HG02763 (cell line): ENCODE measurements around the gene ZMIZ1.
A peak's percentile ranks its signal among the peaks of the same experiment; 100 is the strongest.

ENCODE experiments used
- ATAC-seq: cut with Tn5 transposase; IDR thresholded peaks from one replicate; pipeline ENCODE4 v1.9.1; 2021; ENCODE audit warnings: mild to moderate bottlenecking, moderate library complexity; ENCODE audit not compliant: unreplicated experiment

ZMIZ1 gene

GRCh38 chr10:79096514-79096913, 27.7 kb downstream of the ZMIZ1 start:
- ATAC-seq, result no peak

GRCh38 chr10:79097021-79097872, 28.5 kb downstream of the ZMIZ1 start:
- no peak for ATAC-seq

GRCh38 chr10:79098061-79098460, 29.3 kb downstream of the ZMIZ1 start:
- no peak for ATAC-seq

GRCh38 chr10:79098596-79099015, 29.8 kb downstream of the ZMIZ1 start:
- ATAC-seq, result peak; percentile 79

- ATAC-seq, result no peak
These were observed 31.2 kb downstream of the ZMIZ1 start for GRCh38 chr10:79099898-79100448.

GRCh38 chr10:79100771-79101170, 32.0 kb downstream of the ZMIZ1 start:
- no peak for ATAC-seq

- ATAC-seq, result no peak
These were observed 33.1 kb downstream of the ZMIZ1 start for GRCh38 chr10:79101560-79102497.

GRCh38 chr10:79102498-79102874, 33.7 kb downstream of the ZMIZ1 start:
- ATAC-seq, result no peak

GRCh38 chr10:79103129-79103528, 34.4 kb downstream of the ZMIZ1 start:
- ATAC-seq, result no peak

GRCh38 chr10:79103585-79103984, 34.8 kb downstream of the ZMIZ1 start:
- no peak for ATAC-seq

GRCh38 chr10:79105150-79105739, 36.5 kb downstream of the ZMIZ1 start:
- no peak for ATAC-seq

GRCh38 chr10:79105818-79106217, 37.1 kb downstream of the ZMIZ1 start:
- no peak for ATAC-seq

GRCh38 chr10:79106256-79107050, 37.7 kb downstream of the ZMIZ1 start:
- no peak for ATAC-seq

- ATAC-seq, result no peak
These were observed 39.0 kb downstream of the ZMIZ1 start for GRCh38 chr10:79107736-79108264.

- no peak for ATAC-seq
These were observed 40.0 kb downstream of the ZMIZ1 start for GRCh38 chr10:79108728-79109127.

GRCh38 chr10:79111427-79111826, 42.7 kb downstream of the ZMIZ1 start:
- ATAC-seq, result no peak

- ATAC-seq, result no peak
These were observed 43.3 kb downstream of the ZMIZ1 start for GRCh38 chr10:79111846-79112614.

- no peak for ATAC-seq
These were observed 44.2 kb downstream of the ZMIZ1 start for GRCh38 chr10:79112881-79113431.

GRCh38 chr10:79113827-79114226, 45.1 kb downstream of the ZMIZ1 start:
- no peak for ATAC-seq
